ENCODE results near the gene RAD51C. TPM values are rescaled to one million over a fixed set of nuclear protein-coding genes. Genes with fewer than 3 reads are reported as not detected.

The RAD51C gene
- total RNA-seq, 1 experiment from 2014 or later: 63.4 TPM

DNA sequence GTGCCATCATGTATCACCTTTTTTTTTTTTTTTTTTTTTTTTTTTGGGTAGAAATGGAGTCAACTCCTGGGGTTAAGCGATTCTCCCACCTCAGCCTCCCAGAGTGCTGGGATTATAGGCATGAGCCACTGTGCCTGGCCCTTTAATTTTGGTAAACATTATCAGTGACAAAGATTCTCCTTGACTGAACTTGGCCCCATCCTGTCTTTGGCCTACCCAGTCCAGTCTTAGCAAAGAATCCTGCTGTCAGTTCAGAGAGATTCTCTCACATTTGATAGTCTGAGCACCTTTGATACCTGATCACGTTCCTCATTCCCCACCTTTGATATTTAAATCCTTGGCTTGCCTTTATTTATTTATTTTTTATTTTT is 11.5 kb downstream of the RAD51C start:
- H3K4me2 ChIP-seq: peak overlapping the region; percentile 39
- no peak overlapping the region for H2AFZ ChIP-seq
- BruUV-seq (replicated peaks): no TSS peak
- H3K4me3 ChIP-seq: no peak overlapping the region
- no peaks in the 10 kb centered on the region for H3K27me3 ChIP-seq (ENCODE audit: insufficient read depth, low read depth)
- no peaks in the 10 kb centered on the region for H3K79me2 ChIP-seq (ENCODE audit: low read depth)
- H3K4me1 ChIP-seq (replicated peaks; ENCODE audit: insufficient read depth): peaks cover 26% of the 10 kb centered on the region
- peak overlapping the region; percentile 59 for H3K27ac ChIP-seq
- intact Hi-C loops (cut with micrococcal nuclease; ENCODE audit: unreplicated experiment): loop anchor here (1.0 to 5.0 kb wide), 4 partner anchors 25 to 185 kb away; no protein-coding TSS in a partner anchor
- CTCF ChIA-PET: interaction anchor here (0.6 kb wide), 1 partner anchor 1869 kb away, joined by 15 read pairs; no protein-coding TSS in a partner anchor
- no peak for DNase-seq
- H3K36me3 ChIP-seq (ENCODE audit: low read depth): peaks cover 7% of the 10 kb centered on the region; the same call in 1 of the 2 replicates
- no peaks in the 10 kb centered on the region for H3K9me2 ChIP-seq (ENCODE audit: insufficient read depth)
- POLR2A ChIA-PET (ENCODE audit: unreplicated experiment): interaction anchor here (0.6 to 1.3 kb wide), 2 partner anchors 72 to 97 kb away, joined by 3 to 17 read pairs; no protein-coding TSS in a partner anchor
- H3F3A ChIP-seq (ENCODE audit: insufficient read depth, low read depth): peaks cover 32% of the 10 kb centered on the region
- TF ChIP-seq, protein P1, sequence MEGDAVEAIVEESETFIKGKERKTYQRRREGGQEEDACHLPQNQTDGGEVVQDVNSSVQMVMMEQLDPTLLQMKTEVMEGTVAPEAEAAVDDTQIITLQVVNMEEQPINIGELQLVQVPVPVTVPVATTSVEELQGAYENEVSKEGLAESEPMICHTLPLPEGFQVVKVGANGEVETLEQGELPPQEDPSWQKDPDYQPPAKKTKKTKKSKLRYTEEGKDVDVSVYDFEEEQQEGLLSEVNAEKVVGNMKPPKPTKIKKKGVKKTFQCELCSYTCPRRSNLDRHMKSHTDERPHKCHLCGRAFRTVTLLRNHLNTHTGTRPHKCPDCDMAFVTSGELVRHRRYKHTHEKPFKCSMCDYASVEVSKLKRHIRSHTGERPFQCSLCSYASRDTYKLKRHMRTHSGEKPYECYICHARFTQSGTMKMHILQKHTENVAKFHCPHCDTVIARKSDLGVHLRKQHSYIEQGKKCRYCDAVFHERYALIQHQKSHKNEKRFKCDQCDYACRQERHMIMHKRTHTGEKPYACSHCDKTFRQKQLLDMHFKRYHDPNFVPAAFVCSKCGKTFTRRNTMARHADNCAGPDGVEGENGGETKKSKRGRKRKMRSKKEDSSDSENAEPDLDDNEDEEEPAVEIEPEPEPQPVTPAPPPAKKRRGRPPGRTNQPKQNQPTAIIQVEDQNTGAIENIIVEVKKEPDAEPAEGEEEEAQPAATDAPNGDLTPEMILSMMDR (conservative IDR thresholded peaks at IDR 0.05): no peak
- no peak for TF ChIP-seq EZH2 (IDR thresholded peaks at IDR 0.05; ENCODE audit: low read depth)
- no peaks in the 10 kb centered on the region for H3K9me3 ChIP-seq (ENCODE audit: insufficient read depth, low read depth)
- H4K20me1 ChIP-seq (ENCODE audit: insufficient read depth): no peaks in the 10 kb centered on the region

DNA sequence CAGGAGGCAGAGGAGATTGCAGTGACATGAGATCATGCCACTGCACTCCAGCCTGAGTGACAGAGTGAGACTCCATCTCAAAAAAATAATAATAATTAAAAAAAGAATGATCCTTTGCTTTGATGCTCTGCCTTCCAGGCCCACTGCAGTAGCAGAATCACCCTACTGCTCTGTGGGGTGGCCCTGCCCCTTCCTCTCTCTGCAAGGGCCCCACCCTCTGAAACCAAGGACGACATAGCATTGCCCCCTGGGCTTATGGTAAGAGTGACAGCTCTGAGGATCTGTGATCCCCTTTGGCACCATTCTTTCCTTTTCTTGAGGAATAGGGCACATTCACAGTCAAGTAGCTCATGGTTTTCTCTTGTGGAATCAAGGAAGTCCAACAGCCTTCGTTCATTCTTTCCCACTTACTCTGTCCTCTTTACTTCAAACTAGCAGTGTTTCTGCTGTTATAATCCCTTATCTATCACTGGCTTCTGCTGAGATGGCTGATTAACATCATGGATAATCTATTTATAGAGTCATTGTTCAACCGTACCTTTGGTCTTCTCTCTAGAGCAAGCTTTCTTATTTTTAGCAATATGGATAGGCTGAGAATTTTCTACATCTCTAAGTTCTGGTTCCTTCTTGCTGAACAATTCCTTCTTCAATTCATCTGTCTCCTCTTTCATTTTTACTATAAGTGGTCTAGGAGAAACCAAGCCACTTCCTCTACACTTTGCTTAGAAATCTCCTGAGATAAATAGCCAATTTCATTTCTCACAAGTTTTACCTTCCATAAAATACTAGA is 14.1 kb downstream of the RAD51C start:
- intact Hi-C loops (cut with micrococcal nuclease; ENCODE audit: unreplicated experiment): no loop called here
- Histone ChIP-seq H3K9me3 (ENCODE audit: insufficient read depth, low read depth) (no peaks in the 10 kb centered on the region), H3K4me3 (no peak overlapping the region), H3K79me2 (ENCODE audit: low read depth) (no peaks in the 10 kb centered on the region), H3K4me1 (replicated peaks; ENCODE audit: insufficient read depth) (peaks cover 26% of the 10 kb centered on the region), H3K27ac (no peak overlapping the region), H3K27me3 (ENCODE audit: insufficient read depth, low read depth) (no peaks in the 10 kb centered on the region), H3F3A (ENCODE audit: insufficient read depth, low read depth) (peaks cover 36% of the 10 kb centered on the region), H3K36me3 (ENCODE audit: low read depth) (no peaks in the 10 kb centered on the region), H3K9me2 (ENCODE audit: insufficient read depth) (no peaks in the 10 kb centered on the region), H4K20me1 (ENCODE audit: insufficient read depth) (no peaks in the 10 kb centered on the region), H3K4me2 (no peak overlapping the region), H2AFZ (no peak overlapping the region)
- no TSS peak for BruUV-seq (replicated peaks)
- TF ChIP-seq, protein P1 (conservative IDR thresholded peaks at IDR 0.05): no peak
- no peak for TF ChIP-seq EZH2 (IDR thresholded peaks at IDR 0.05; ENCODE audit: low read depth)
- CTCF ChIA-PET: interaction anchor here (0.6 kb wide), 1 partner anchor 121 kb away, joined by 5 read pairs; no protein-coding TSS in a partner anchor
- DNase-seq: no peak
- POLR2A ChIA-PET (ENCODE audit: unreplicated experiment): no interaction called here

DNA sequence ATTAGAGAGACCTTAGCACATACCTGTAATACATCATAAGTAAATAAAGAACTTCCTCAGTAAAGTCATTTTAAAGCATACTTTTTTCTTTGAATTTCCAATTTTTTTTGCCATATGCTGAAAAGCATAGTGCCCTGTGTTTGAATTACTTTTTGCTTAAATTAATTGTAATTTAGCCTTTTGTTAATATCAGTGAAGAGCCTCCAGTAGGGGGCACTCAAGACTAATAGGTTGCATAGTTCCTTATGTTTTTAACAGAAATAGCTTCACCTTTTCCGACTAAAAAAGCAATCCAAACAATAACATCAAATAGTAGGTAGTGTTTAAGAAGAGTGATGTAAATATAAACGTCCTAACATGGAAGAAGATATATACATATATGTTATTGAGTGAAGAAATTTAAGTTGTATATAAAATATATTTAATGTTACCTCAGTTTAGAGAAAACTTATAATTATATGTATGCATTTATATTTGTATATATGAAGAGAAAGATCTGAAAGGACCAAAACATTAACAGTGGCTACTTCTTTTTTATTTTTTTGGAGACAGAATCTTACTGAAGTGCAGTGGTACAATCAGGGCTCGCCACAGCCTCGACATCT is 18.6 kb downstream of the RAD51C start:
- no peak overlapping the region for H3K4me2 ChIP-seq
- H3F3A ChIP-seq (ENCODE audit: insufficient read depth, low read depth): peaks cover 14% of the 10 kb centered on the region
- no peak for DNase-seq
- no peak overlapping the region for H3K27ac ChIP-seq
- no peaks in the 10 kb centered on the region for H3K27me3 ChIP-seq (ENCODE audit: insufficient read depth, low read depth)
- POLR2A ChIA-PET (ENCODE audit: unreplicated experiment): interaction anchor here (0.7 kb wide), 1 partner anchor 68 kb away, joined by 4 read pairs; no protein-coding TSS in a partner anchor
- intact Hi-C loops (cut with micrococcal nuclease; ENCODE audit: unreplicated experiment): loop anchor here (2.0 kb wide), 1 partner anchor 294 kb away; no protein-coding TSS in a partner anchor
- TF ChIP-seq EZH2 (IDR thresholded peaks at IDR 0.05; ENCODE audit: low read depth): no peak
- TF ChIP-seq, protein P1 (conservative IDR thresholded peaks at IDR 0.05): peak; percentile 98
- no peaks in the 10 kb centered on the region for H3K9me2 ChIP-seq (ENCODE audit: insufficient read depth)
- CTCF ChIA-PET: interaction anchor here (0.6 to 1.0 kb wide), 3 partner anchors 129 to 295 kb away, joined by 3 to 6 read pairs (median 3); no protein-coding TSS in a partner anchor
- no peaks in the 10 kb centered on the region for H3K36me3 ChIP-seq (ENCODE audit: low read depth)
- no peaks in the 10 kb centered on the region for H3K79me2 ChIP-seq (ENCODE audit: low read depth)
- no peak overlapping the region for H2AFZ ChIP-seq
- H3K9me3 ChIP-seq (ENCODE audit: insufficient read depth, low read depth): no peaks in the 10 kb centered on the region
- H4K20me1 ChIP-seq (ENCODE audit: insufficient read depth): no peaks in the 10 kb centered on the region
- no peaks in the 10 kb centered on the region for H3K4me1 ChIP-seq (replicated peaks; ENCODE audit: insufficient read depth)
- H3K4me3 ChIP-seq: no peak overlapping the region
- BruUV-seq (replicated peaks): no TSS peak

Measured in PC-9 (cell line).